Limb (tissue), 2 donors: ENCODE data around the gene GPR142.
"Not testable (repeated sequence)": the region's sequence is repeated elsewhere in the genome, so short reads cannot be mapped to it uniquely, and the experiment has no call there.

Experiments used
- DNase-seq, 2 donors: peaks; one replicate each; pipeline ENCODE4 v3.0.0-alpha.2; 2016; ENCODE audit errors: extremely low spot score in 2 of 2

The GPR142 gene

GRCh38 chr17:74393346-74393942 lies 26.1 kb downstream of the GPR142 start:
- DNase-seq = no peak

GRCh38 chr17:74394275-74394950 lies 27.1 kb downstream of the GPR142 start:
- no peak for DNase-seq

GRCh38 chr17:74394977-74395376 lies 27.7 kb downstream of the GPR142 start:
- no peak for DNase-seq

GRCh38 chr17:74396567-74396966 lies 29.3 kb downstream of the GPR142 start:
- DNase-seq = no peak

- no peak for DNase-seq
Measured at GRCh38 chr17:74402048-74402447, 34.7 kb downstream of the GPR142 start.

GRCh38 chr17:74403512-74404137 lies 36.3 kb downstream of the GPR142 start:
- no peak for DNase-seq

GRCh38 chr17:74404218-74404617 lies 36.9 kb downstream of the GPR142 start:
- DNase-seq = no peak

- no peak for DNase-seq
Measured at GRCh38 chr17:74404789-74405188, 37.5 kb downstream of the GPR142 start.

- DNase-seq = not testable (repeated sequence)
Measured at GRCh38 chr17:74405311-74405710, 38.0 kb downstream of the GPR142 start.

GRCh38 chr17:74407384-74407783 lies 40.1 kb downstream of the GPR142 start:
- DNase-seq = no peak

- DNase-seq = no peak
Measured at GRCh38 chr17:74408262-74408661, 41.0 kb downstream of the GPR142 start.

- DNase-seq = no peak
Measured at GRCh38 chr17:74408815-74409214, 41.5 kb downstream of the GPR142 start.

GRCh38 chr17:74410001-74410443 lies 42.7 kb downstream of the GPR142 start:
- no peak for DNase-seq

- DNase-seq = no peak
Measured at GRCh38 chr17:74412581-74412980, 45.3 kb downstream of the GPR142 start.

- no peak for DNase-seq
Measured at GRCh38 chr17:74413491-74413890, 46.2 kb downstream of the GPR142 start.

GRCh38 chr17:74414510-74414909 lies 47.2 kb downstream of the GPR142 start:
- DNase-seq = no peak

GRCh38 chr17:74415608-74416396 lies 48.5 kb downstream of the GPR142 start:
- no peak for DNase-seq

GRCh38 chr17:74417178-74418045 lies 50.1 kb downstream of the GPR142 start:
- DNase-seq = no peak

- DNase-seq = no peak
Measured at GRCh38 chr17:74419928-74420411, 52.7 kb downstream of the GPR142 start.
